GM23248 (cell line): ENCODE results near the gene EME2.

Experiments
- EZH2 ChIP-seq: fragments of 200-600 bp; sonication (generic); IDR thresholded peaks from 2 replicates; pipeline ENCODE4 v1.6.1; 2018; ENCODE audit warnings: antibody characterized with exemption, mild to moderate bottlenecking; ENCODE audit not compliant: insufficient read depth, poor library complexity, severe bottlenecking
- EZH2phosphoT487 ChIP-seq: fragments of 200-600 bp; sonication (generic); IDR thresholded peaks from 2 replicates; pipeline ENCODE4 v1.6.1; 2018; ENCODE audit warnings: antibody characterized with exemption, moderate library complexity, mild to moderate bottlenecking, low read depth; ENCODE audit not compliant: insufficient read depth

GRCh38 chr16:1817716-1818115, 45.1 kb downstream of the EME2 start:
- TF ChIP-seq EZH2 (no peak), EZH2phosphoT487 (no peak)
